IPS-11a (cell line): ENCODE measurements around the gene TPSG1.
"Not testable (repeated sequence)": the region's sequence is repeated elsewhere in the genome, so short reads cannot be mapped to it uniquely, and the experiment has no call there.

Experiments
- H3K4me3 ChIP-seq: one replicate; pipeline ENCODE4 v1.5.1; 2013; ENCODE audit warnings: low read depth, low read length, control low read depth

TPSG1 gene

DNA sequence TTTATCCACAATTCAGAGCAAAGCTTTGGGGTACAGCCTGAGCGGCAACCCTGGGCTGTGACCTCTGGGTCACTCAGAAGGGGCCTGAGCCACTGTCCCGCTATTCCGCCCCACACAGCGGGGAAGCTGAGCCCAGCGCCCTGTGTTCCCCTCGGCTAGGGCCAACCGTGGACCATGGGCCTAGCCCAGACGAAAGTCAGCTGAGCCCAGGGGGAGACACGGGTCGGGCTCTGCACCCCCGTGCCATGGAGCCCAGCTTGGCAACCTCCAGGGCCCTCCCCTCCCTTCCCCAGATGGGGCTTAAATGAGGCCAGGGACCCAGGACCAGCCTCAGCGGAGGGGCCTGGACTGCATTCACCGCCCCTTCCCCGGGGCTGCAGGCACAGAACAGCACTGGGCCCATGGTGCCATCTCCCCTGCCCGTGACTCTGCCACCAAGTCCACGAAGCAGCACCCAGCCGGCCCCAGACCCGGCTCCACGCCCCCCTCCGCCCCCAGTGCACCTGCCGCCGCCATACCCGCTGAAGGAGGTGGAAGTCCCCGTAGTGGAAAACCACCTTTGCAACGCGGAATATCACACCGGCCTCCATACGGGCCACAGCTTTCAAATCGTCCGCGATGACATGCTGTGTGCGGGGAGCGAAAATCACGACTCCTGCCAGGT lies 32.6 kb upstream of the TPSG1 start:
- no peak overlapping the region for H3K4me3 ChIP-seq

DNA sequence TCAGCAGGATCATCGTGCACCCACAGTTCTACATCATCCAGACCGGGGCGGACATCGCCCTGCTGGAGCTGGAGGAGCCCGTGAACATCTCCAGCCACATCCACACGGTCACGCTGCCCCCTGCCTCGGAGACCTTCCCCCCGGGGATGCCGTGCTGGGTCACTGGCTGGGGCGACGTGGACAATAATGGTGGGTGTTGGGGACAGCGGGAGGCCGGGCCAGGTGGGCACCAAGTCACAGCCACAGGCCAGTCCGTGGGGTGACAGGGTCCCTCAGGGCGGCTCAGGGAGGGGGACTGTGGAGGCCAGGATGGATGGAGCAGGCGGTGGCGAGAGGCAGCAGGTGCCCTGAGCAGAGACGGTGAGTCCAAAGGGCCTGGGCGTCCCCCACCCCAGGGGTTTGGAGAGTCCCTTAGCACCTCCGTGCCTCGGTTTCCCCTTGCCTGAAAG lies 31.8 kb upstream of the TPSG1 start:
- no peak overlapping the region for H3K4me3 ChIP-seq

- H3K4me3 ChIP-seq = not testable (repeated sequence)
Measured at GRCh38 chr16:1256296-1256873, 31.3 kb upstream of the TPSG1 start.

DNA sequence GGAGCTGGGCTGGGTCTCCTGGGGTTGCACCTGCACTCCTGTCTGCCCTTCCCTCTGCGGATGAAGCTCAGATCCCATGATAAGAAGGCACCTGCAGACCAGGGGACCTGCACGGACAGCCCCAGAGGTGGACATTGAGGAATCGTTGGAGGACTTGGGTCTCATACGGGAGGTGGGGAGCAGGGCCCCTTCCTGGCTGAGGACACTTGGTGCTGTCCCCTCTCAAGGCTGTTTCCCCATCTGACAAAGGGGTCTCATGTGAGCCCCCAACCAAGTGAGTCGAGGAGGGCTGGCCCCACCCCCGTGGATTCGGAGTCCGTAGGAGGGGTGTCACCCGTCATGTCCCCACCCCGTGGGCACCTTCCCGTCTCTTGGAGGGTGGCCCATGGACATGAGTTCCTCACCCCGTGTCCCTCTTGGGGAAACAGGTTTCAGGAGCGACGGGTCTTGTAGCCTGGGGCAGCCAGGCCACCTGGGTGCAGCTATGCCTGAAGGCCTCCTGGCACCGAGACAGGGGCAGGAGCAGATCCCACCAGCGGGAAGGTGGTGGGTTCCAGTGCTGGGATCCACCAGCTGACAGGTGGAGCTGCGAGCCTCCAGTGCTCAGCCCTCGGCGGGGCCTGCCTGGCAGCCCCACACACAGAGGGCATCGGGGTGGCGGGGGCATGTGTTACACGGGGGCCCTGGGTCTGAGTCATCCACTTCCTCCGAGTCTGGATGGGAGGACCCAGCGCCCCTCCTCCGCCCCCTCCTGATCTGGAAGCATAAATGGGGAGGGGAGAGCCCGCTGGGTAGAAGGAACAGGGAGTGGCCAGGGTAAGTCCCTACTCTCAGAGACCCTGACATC lies 30.4 kb upstream of the TPSG1 start, which contains the start of gene TPSD1:
TSS of gene TPSD1 (plus strand) at position 794 of the 847 bp plus-strand sequence. CDS start 212 bp downstream, outside the sequence.
- not testable (repeated sequence) for H3K4me3 ChIP-seq

- H3K4me3 ChIP-seq = not testable (repeated sequence)
Measured at GRCh38 chr16:1254821-1255220, 29.8 kb upstream of the TPSG1 start.

DNA sequence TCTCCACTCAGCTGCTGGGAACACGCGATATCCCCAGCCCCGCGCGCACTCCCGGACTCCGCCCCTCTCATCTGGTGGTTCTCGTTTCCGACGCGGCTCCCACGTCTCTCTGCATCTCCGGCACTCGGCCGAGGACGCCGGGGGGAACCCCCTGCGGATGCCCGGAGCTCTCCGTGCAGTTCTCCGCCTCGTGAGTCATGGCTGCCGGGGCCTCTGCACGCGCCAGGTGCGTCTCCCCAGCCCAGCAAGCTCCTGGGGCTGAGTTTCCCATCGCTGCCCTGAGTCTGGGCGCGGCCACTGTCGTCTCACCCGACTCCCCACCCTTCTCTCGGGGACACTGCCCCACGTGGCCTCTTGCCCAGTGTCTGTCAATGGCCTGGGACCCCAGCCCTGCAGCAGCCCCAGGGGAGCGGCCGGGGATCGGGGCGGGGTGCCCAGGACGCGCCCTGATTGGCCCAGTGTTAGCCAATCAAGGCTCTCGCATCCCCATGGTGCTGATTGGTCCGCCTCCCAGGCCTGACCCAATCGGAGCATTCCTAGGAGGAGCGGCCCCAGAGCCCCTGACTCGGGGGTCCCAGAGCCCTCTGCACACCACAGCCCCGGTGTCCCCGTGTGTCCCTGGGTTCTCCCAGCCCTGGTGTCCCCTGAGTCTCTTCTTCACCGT lies 28.8 kb upstream of the TPSG1 start:
- not testable (repeated sequence) for H3K4me3 ChIP-seq

GRCh38 chr16:1249031-1249755 lies 24.1 kb upstream of the TPSG1 start:
- not testable (repeated sequence) for H3K4me3 ChIP-seq

- H3K4me3 ChIP-seq = not testable (repeated sequence)
Measured at GRCh38 chr16:1247903-1248537, 23.0 kb upstream of the TPSG1 start.

DNA sequence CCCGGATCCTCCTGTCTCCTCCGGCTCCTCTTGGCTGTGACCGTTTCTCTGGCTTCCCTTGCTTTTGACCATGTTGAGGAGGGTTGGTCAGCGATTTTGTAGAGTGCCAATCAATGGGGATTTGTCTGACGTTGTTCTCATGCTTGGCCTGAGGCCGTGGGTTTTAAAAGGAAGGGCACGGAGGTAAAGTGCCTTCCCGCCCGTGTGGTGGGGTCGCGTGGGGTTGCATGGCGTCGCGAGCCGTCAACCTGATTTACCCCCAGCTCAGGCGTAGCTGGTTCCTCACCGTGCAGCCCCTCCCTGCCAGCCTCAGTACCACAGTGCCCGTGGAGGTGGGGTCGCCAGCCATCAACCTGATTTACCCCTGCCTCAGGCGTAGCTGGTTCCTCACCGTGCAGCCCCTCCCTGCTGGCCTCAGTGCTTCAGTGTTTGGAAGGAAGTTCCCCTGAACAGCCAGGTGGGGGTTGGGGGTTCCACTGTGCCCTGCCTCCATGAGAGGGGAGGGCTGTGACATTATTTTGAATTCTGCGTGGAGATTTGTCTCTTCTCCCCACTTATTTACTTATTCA lies 20.5 kb upstream of the TPSG1 start:
- no peak overlapping the region for H3K4me3 ChIP-seq

GRCh38 chr16:1244881-1245280 lies 19.8 kb upstream of the TPSG1 start:
- no peak overlapping the region for H3K4me3 ChIP-seq

DNA sequence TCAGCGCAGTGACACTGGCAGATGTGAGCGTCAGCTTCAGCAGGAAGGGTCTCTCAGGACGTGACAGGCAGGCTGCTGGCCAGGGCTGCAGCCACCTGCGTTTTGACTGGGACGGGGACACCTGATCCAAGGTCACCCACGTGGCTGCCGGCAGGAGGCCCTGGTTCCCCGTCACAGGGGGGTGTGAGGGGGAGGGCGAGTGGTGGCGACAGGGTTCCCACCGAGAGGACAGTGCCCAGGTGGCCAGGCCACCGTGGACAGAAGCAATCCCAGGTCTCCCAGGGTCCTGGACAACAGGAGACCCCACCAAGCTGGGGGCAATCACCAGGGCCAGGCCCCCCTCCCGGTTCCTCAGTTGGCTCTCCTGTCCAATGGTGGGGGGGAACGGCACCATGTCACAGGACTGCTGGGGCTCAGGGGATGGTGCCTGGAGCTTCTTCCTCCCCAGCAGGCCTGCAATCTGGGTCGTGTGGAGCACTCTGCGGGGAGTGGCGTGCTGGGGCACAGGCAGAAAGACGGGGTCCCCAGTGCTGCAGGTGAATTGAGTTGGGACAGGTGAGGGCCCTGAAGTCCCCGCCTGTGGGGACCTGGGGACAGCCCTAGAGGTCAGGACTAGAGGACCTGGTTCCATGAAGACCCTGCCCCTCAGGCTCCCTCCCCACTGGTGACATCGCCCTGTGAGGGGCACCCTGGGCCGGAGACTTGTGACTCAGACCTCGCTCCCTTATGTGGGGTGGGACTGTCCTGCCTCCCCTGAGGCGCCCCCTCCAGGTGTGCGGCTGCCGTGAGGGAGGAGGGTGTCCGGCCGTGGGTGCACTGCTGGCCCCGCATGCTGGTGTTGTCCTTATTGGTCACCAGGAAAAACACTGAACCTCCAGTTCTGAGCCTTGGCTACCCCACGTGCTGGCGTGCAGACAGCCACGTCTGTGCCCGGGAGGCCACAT lies 19.1 kb upstream of the TPSG1 start:
- not testable (repeated sequence) for H3K4me3 ChIP-seq

DNA sequence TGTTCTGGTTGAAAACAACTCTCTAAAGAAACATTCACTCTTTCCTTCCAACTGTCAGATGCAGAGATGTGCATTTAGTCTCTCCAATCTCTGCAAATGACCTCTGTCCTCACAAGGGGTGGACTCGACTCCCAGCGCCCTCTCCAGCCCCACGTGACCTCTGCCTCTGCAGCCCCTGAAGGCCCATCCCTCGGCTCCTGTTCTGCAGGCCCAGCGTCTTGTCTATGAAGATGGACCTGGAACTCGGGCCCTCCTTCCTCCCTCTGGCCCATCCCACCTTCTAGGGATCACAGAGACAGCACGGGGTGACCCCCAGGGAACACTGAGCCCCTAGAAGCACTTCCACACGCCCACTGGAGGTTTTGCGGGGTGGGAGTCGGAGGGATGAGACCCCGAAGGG lies 18.3 kb upstream of the TPSG1 start:
- H3K4me3 ChIP-seq = not testable (repeated sequence)

- not testable (repeated sequence) for H3K4me3 ChIP-seq
Measured at GRCh38 chr16:1241081-1241480, 16.0 kb upstream of the TPSG1 start.

DNA sequence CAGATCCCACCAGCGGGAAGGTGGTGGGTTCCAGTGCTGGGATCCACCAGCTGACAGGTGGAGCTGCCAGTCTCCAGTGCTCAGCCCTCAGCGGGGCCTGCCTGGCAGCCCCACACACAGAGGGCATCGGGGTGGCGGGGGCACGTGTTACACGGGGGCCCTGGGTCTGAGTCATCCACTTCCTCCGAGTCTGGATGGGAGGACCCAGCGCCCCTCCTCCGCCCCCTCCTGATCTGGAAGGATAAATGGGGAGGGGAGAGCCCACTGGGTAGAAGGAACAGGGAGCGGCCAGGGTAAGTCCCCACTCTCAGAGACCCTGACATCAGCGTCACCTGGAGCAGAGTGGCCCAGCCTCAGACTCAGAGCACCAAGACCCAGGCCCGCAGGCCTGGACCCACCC lies 15.4 kb upstream of the TPSG1 start, which contains the start of gene TPSAB1:
TSS of gene TPSAB1 (plus strand) at position 270 of the 400 bp plus-strand sequence. CDS start 234 bp downstream, outside the sequence.
- not testable (repeated sequence) for H3K4me3 ChIP-seq

DNA sequence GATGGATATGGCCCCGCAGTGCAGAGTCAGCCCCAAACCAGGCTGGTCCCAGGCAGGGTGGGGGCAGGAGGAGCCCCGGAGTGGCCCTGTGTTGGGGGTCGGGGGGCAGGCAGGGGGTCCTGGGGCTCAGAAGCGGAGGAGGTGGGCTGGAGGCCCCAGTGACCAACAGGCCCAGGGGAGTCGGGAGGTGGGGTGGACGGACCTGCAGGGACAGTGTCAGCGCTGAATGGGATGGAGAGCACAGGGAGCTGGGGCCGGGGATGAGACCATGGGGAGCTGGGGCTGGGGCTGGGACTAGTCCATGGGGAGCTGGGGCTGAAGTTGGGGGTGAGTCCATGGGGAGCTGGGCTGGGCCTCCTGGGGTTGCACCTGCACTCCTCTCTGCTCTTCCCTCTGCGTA lies 14.5 kb upstream of the TPSG1 start:
- not testable (repeated sequence) for H3K4me3 ChIP-seq

DNA sequence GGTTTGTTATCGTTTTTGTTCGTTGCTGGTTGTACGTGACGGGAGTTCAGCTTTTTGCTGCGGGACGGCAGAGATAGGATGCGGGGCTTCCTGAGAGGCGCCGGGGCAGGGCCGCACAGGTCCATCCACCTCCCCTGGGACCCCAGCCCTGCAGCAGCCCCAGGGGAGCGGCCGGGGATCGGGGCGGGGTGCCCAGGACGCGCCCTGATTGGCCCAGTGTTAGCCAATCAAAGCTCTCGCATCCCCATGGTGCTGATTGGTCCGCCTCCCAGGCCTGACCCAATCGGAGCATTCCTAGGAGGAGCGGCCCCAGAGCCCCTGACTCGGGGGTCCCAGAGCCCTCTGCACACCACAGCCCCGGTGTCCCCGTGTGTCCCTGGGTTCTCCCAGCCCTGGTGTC lies 13.8 kb upstream of the TPSG1 start:
- not testable (repeated sequence) for H3K4me3 ChIP-seq

- no peak overlapping the region for H3K4me3 ChIP-seq
Measured at GRCh38 chr16:1237990-1238389, 12.9 kb upstream of the TPSG1 start.

GRCh38 chr16:1236659-1237058 lies 11.6 kb upstream of the TPSG1 start:
- H3K4me3 ChIP-seq = not testable (repeated sequence)
